HUDEP-2 (cell line): ENCODE measurements around the gene DPY30.
A peak's percentile ranks its signal among the peaks of the same experiment; 100 is the strongest.

Experiments used
- DNase-seq, 76 experiments: peaks; one replicate each; lab custom pipeline; 2025; ENCODE audit not compliant: unreplicated experiment in 76 of 76; lab: John Stamatoyannopoulos, UW

DPY30 gene

DNA sequence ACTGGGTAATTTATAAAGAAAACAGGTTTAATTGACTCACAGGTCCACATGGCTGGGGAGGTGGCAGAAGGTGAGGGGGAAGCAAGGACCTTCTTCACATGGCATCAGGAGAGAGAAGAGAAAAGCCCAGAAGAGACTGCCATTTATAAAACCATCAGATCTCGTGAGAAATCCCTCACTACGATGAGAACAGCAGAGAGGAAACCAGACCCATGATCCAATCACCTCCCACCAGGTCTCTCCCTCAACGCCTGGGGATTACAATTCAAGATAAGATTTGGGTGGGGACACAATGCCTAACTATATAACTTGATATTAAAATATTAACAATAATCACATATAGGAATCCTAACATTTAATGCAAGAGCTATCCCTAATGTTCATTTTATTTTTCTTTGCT is 60.6 kb downstream of the DPY30 start:
- DNase-seq, result peak in 12 of 76 experiments; percentile 2 to 48 (median 18)

DNA sequence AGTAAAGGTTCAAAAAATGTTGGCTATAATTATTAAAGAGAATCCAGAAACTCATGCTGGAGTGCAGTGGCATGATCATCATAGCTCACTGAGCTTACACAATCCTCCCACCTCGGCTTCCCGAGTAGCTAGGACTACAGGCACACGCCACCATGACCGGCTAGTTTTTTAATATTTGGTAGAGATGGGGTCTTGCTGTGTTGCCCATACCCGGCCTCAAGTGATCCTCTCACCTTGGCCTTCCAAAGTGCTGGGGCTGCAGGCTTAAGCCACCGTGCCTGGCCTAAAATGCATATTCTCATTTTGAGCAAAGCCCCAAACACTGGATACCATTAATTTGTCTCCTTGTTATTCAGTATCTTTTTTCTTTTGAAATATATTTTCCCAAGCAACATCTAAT is 61.2 kb downstream of the DPY30 start:
- DNase-seq, result no peak
